GM19099 (cell line): Measurements from ENCODE around the gene COLGALT1.
A peak's percentile ranks its signal among the peaks of the same experiment; 100 is the strongest.

Experiments used
- POLR2A ChIP-seq: IDR thresholded peaks from 3 replicates; pipeline ENCODE4 v1.6.1; 2011; ENCODE audit warnings: low read depth; ENCODE audit not compliant: insufficient read length; ENCODE audit errors: extremely low read depth

The COLGALT1 gene

GRCh38 chr19:17555480-17555928 is at the start of gene COLGALT1:
TSS of gene COLGALT1 (plus strand) at chr19:17555649. CDS start at chr19:17555714, 65 bp downstream.
- TF ChIP-seq POLR2A = peak; percentile 50

- no peak for TF ChIP-seq POLR2A
Observed at GRCh38 chr19:17506745-17507144, 48.7 kb upstream of the COLGALT1 start.

- TF ChIP-seq POLR2A = no peak
Observed at GRCh38 chr19:17510220-17510993, 45.0 kb upstream of the COLGALT1 start.

GRCh38 chr19:17511724-17512573 is 43.5 kb upstream of the COLGALT1 start:
- TF ChIP-seq POLR2A = peak; percentile 37

- no peak for TF ChIP-seq POLR2A
Observed at GRCh38 chr19:17512574-17512939, 42.9 kb upstream of the COLGALT1 start.

GRCh38 chr19:17515408-17516149 is 39.9 kb upstream of the COLGALT1 start:
- no peak for TF ChIP-seq POLR2A

GRCh38 chr19:17517898-17518297 is 37.6 kb upstream of the COLGALT1 start:
- TF ChIP-seq POLR2A = no peak

- no peak for TF ChIP-seq POLR2A
Observed at GRCh38 chr19:17519967-17520366, 35.5 kb upstream of the COLGALT1 start.

- no peak for TF ChIP-seq POLR2A
Observed at GRCh38 chr19:17520865-17521264, 34.6 kb upstream of the COLGALT1 start.

- peak; percentile 62 for TF ChIP-seq POLR2A
Observed at GRCh38 chr19:17522988-17523872, 32.2 kb upstream of the COLGALT1 start.

GRCh38 chr19:17524651-17525050 is 30.8 kb upstream of the COLGALT1 start:
- no peak for TF ChIP-seq POLR2A

- no peak for TF ChIP-seq POLR2A
Observed at GRCh38 chr19:17525141-17525540, 30.3 kb upstream of the COLGALT1 start.

- no peak for TF ChIP-seq POLR2A
Observed at GRCh38 chr19:17526922-17527321, 28.5 kb upstream of the COLGALT1 start.

- TF ChIP-seq POLR2A = no peak
Observed at GRCh38 chr19:17527326-17527725, 28.1 kb upstream of the COLGALT1 start.
